HG03103 (cell line): ENCODE results near the gene SPATA2.
"Not testable (repeated sequence)": the region's sequence is repeated elsewhere in the genome, so short reads cannot be mapped to it uniquely, and the experiment has no call there.

Source experiments
- ATAC-seq: cut with Tn5 transposase; IDR thresholded peaks from one replicate; pipeline ENCODE4 v1.9.1; 2021; ENCODE audit warnings: low read depth; ENCODE audit not compliant: unreplicated experiment

SPATA2 gene

GRCh38 chr20:49915380-49916145 is at the start of gene SPATA2:
Gene SPATA2, minus strand, starts transcription at chr20:49915529. Its CDS starts 7,039 bp downstream, at chr20:49908490.
- peak; percentile 80 for ATAC-seq

DNA sequence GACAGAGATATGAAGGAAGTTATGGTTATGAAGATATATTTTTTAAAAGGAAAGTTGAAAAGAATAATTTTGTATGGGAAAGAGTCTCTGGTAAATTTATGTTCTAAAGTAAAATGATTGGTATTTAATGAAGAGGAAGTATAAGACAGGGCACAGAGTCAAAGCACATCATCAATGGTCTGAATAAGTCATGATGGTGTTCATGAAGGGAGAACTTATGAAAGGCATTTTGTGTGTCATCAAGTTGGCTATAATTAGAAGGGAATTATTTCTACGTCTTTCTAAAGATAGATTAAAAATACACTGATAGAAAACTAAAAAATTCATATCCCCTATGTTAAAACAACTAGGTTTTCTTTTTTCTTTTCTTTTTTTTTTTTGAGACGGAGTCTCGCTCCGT is 46.1 kb upstream of the SPATA2 start:
- ATAC-seq: no peak

- not testable (repeated sequence) for ATAC-seq
Observed at GRCh38 chr20:49957089-49957938, 42.0 kb upstream of the SPATA2 start.

GRCh38 chr20:49956689-49957088 is 41.4 kb upstream of the SPATA2 start:
- no peak for ATAC-seq

DNA sequence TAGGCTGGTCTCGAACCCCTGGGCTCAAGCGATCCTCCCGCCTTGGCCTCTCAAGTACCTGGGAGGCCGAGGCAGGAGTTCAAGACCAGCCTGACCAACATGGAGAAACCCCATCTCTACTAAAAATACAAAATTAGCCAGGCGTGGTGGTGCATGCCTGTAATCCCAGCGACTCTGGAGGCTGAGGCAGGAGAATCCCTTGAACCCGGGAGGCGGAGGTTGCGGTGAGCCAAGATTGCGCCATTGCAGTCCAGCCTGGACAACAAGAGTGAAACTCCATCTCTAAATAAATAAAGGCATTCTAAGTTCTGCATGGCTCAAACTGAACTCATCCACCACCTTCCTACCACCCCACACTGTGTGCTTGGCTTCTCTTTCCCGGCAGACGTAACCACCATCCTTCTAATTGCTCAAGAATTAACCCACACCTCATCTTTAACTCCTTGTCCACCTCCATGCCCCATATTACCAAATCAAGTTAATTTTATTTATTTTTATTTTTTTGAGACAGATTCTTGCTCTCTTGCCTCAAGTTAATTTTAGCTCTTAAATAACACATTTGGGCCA is 40.6 kb upstream of the SPATA2 start:
- not testable (repeated sequence) for ATAC-seq

GRCh38 chr20:49955167-49955566 is 39.8 kb upstream of the SPATA2 start:
- no peak for ATAC-seq

GRCh38 chr20:49951151-49951550 is 35.8 kb upstream of the SPATA2 start:
- ATAC-seq: no peak

DNA sequence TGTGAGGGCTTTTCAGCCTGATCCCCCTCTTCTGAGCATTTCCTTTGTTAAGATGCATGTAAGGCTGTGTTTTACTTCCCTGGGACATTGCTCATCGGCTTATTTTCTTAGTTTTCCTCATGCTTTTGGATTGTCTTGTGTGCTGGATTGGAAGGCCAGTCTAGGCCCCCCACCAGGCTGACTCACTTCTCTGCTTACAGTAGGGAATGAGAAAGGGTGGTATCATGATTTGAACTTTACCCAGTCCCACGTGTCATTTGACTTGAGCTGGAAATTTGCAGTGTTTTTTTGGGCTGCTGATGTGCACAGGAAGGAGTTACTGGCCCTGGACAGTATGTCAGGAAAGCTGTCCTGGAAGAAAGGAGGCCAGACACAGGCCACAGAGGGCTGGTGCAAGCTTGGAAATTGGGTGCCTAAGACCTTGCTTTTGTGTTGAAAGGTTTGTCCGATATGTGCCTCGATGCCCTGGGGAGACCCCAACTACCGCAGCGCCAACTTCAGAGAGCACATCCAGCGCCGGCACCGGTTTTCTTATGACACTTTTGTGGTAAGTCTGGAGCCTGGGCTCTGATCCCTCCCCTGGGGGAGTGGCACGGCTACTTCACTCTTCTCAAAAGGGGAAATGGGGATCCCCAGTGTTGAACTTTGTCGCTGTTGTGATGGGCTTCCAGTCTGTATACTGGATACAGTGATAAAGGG is 33.6 kb upstream of the SPATA2 start:
- no peak for ATAC-seq

DNA sequence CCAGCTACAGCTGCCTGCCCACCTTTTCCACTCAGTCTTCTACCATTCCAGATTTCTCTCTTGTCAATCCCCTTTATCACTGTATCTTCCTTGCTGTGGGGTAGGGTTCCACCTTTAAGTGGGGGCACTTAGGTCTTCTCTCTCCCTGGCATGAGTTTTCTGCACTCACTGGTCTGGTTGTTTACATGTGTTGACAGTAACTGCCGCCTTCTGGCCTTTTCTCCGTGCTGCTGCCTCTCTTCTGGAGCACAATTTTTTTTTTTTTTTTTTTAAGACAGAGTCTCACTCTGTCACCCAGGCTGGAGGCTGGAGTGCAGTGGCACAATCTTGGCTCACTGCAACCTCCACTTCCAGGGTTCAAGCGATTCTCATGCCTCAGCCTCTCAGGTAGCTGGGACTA is 32.8 kb upstream of the SPATA2 start:
- no peak for ATAC-seq

DNA sequence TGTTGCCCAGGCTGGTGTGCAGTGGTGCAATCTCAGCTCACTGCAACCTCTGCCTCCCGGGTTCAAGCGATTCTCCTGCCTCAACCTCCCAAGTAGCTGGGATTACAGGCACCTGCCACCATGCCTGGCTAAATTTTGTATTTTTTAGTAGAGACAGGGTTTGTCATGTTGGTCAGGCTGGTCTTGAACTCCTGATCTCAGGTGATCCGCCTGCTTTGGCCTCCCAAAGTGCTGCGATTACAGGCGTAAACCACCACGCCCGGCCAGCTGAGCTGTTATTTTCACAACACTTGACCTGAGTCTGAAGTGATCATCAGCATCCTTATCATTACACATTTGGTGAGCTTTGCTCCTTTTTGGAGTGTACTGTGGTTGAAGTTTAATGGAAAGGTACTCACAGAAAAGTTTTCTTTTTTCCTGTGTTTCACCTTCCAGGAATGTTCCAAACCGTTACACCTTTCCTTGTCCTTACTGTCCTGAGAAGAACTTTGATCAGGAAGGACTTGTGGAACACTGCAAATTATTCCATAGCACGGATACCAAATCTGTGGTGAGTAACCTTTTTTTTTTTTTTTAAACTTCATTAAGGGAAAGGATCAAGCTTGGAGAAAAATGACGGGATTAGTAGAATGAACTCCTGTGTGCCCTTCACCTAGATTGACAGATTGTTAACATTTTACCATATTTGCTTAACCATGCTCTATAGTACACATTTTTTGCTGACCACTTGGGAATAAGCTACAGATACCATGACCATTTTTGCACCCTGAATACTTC is 30.6 kb upstream of the SPATA2 start:
- no peak for ATAC-seq

DNA sequence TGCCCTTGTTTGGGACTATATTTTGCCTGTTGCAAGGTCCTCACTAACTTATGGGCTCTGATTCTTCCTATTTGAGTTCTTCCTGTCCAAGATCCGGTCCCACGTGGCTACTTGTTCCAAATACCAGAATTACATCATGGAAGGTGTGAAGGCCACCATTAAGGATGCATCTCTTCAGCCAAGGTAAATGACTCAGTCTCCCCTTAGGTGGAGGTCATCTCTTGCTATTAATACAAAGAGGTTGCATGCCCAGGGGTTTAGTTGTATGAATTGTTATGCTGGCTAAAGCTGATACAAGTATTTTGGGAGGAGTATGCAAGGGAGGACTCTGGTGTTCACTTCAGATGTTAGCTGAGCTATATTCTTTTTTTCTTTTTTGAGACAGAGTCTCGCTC is 30.0 kb upstream of the SPATA2 start:
- no peak for ATAC-seq

- no peak for ATAC-seq
Observed at GRCh38 chr20:49942942-49943341, 27.6 kb upstream of the SPATA2 start.

DNA sequence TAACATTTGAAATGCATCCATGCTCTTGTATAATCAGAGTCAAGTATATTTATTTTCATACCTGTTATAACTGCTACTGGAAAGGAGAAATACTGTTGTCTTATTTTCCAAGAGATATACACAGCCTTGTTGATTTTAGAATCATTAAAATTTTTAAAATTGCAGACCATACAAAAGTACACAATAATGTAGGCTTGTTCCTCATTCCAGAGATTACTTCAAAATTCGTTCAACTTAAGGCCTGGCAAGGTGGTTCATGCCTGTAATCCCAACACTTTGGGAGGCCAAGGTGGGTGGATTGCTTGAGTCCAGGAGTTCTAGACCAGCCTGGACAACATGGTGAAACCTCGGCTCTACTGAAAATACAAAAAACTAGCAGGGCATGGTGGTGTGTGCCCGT is 27.0 kb upstream of the SPATA2 start:
- ATAC-seq: no peak

DNA sequence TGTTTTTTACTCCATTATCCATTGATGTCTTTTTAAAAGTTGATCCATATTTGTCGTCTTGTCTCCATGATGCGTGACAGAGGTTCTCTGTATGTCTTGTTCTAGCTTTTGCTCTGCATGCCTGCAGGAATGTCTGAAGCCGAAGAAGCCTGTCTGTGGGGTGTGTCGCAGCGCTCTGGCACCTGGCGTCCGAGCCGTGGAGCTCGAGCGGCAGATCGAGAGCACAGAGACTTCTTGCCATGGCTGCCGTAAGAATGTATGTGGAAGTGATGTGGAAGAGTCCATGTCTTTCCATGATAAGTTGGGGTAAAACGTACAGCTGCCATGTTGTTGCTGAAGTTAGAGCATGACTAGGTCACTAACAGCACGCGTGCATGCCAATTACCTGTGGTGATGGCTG is 26.1 kb upstream of the SPATA2 start:
- ATAC-seq: no peak

GRCh38 chr20:49938173-49939163 is 23.1 kb upstream of the SPATA2 start:
- no peak for ATAC-seq

- ATAC-seq: no peak
Observed at GRCh38 chr20:49937027-49937929, 21.9 kb upstream of the SPATA2 start.

DNA sequence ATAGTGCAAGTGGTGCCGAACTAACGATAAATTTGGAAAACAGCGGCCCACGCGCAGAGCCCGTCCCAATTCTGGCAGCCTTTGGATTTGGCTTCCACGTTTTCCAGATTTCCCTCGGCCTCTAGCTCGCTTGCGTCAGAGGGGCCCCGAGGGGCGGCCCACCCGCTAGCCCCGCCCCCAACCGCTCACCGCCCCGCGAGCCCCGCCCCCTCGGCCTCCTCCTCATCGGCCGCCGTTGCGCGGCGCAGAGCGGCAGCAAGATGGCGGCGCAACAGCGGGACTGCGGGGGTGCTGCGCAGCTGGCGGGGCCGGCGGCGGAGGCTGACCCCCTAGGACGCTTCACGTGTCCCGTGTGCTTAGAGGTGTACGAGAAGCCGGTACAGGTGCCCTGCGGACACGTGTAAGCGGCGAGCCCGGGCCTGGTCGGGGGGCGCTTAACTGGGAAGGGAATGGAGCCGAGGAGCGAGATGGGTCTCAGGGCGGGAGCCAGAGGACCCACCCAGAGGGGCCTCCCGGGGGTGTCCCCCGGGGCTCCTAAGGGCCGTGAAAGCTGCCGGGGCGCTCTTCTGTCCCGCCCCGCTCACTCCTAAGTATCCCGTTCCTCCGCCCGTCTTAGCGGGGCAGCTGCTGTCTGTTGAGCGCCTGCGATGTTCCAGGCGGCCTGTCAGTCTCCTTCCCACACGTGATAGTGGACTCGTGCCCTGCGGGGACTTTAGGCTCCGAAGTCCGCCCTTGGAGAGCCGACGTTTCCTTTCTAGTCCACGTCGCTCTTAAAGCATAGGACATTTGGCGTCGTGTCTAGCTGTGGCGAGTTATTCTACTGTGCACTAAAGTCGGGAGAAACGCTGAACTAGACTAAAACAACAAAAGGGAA is 21.1 kb upstream of the SPATA2 start, which contains the start of gene RNF114:
Gene RNF114, plus strand, starts transcription at position 245 of the 874 bp plus-strand sequence. Its CDS starts 16 bp downstream, at position 261.
- ATAC-seq: peak; percentile 50
